HG03097 (cell line): ENCODE measurements around the gene BORCS6.
"Not testable (repeated sequence)": the region's sequence is repeated elsewhere in the genome, so short reads cannot be mapped to it uniquely, and the experiment has no call there.

Experiments used
- ATAC-seq: cut with Tn5 transposase; IDR thresholded peaks from one replicate; pipeline ENCODE4 v1.9.1; 2021; ENCODE audit not compliant: unreplicated experiment, low FRiP score

BORCS6 gene

GRCh38 chr17:8175795-8176196, 14.2 kb downstream of the BORCS6 start:
- ATAC-seq, result peak; percentile 0

- ATAC-seq, result no peak
Measured at GRCh38 chr17:8173871-8174322, 16.1 kb downstream of the BORCS6 start.

- peak; percentile 60 for ATAC-seq
Measured at GRCh38 chr17:8173056-8173870, 16.7 kb downstream of the BORCS6 start.

GRCh38 chr17:8170186-8170585, 19.8 kb downstream of the BORCS6 start:
- not testable (repeated sequence) for ATAC-seq

GRCh38 chr17:8167526-8167925, 22.5 kb downstream of the BORCS6 start:
- no peak for ATAC-seq

GRCh38 chr17:8166731-8167130, 23.2 kb downstream of the BORCS6 start:
- ATAC-seq, result no peak

- ATAC-seq, result no peak
Measured at GRCh38 chr17:8164815-8165131, 25.2 kb downstream of the BORCS6 start.

GRCh38 chr17:8163978-8164814, 25.8 kb downstream of the BORCS6 start:
- ATAC-seq, result no peak

- ATAC-seq, result no peak
Measured at GRCh38 chr17:8162997-8163977, 26.7 kb downstream of the BORCS6 start.

GRCh38 chr17:8162233-8162996, 27.6 kb downstream of the BORCS6 start, which contains the start of gene VAMP2:
VAMP2 (minus strand) TSS chr17:8162948; CDS start chr17:8162879, 69 bp downstream.
- no peak for ATAC-seq

GRCh38 chr17:8161289-8162232, 28.4 kb downstream of the BORCS6 start:
- ATAC-seq, result no peak

- ATAC-seq, result no peak
Measured at GRCh38 chr17:8160741-8161221, 29.2 kb downstream of the BORCS6 start.

- no peak for ATAC-seq
Measured at GRCh38 chr17:8160224-8160577, 29.8 kb downstream of the BORCS6 start.

GRCh38 chr17:8159459-8160223, 30.3 kb downstream of the BORCS6 start:
- ATAC-seq, result no peak

GRCh38 chr17:8159032-8159400, 31.0 kb downstream of the BORCS6 start:
- ATAC-seq, result no peak

GRCh38 chr17:8158267-8159031, 31.5 kb downstream of the BORCS6 start:
- ATAC-seq, result no peak
